Stimulated activated naive CD8-positive, alpha-beta T cell treated with anti-CD3 and anti-CD28 coated beads, Interleukin-15, Interleukin-2, amounts not matched to agents 100 ng/mL and 50 ng/mL, for 24 hours (primary cell): ENCODE measurements around the gene CARS2.

Experiments used
- H3K27ac Mint-ChIP-seq: one replicate; pipeline ENCODE4 v1.8.0; 2021; ENCODE audit warnings: mild to moderate bottlenecking, mixed read lengths
- H3K27me3 Mint-ChIP-seq: one replicate; pipeline ENCODE4 v1.8.0; 2021; ENCODE audit warnings: mixed read lengths
- H3K36me3 Mint-ChIP-seq: one replicate; pipeline ENCODE4 v1.8.0; 2021; ENCODE audit warnings: low read depth, mixed read lengths
- H3K4me1 Mint-ChIP-seq: one replicate; pipeline ENCODE4 v1.8.0; 2021; ENCODE audit warnings: low read depth, mixed read lengths
- H3K4me3 Mint-ChIP-seq: one replicate; pipeline ENCODE4 v1.8.0; 2021; ENCODE audit warnings: mild to moderate bottlenecking, mixed read lengths
- H3K9me3 Mint-ChIP-seq: one replicate; pipeline ENCODE4 v1.8.0; 2021; ENCODE audit warnings: mixed read lengths

CARS2 gene

GRCh38 chr13:110597041-110597689 lies 108.8 kb downstream of the CARS2 start:
- H3K4me1 Mint-ChIP-seq, result peaks cover 3% of the 10 kb centered on the region
- H3K27me3 Mint-ChIP-seq, result peaks cover 3% of the 10 kb centered on the region
- H3K27ac Mint-ChIP-seq, result no peak overlapping the region
- H3K4me3 Mint-ChIP-seq, result no peak overlapping the region
- no peaks in the 10 kb centered on the region for H3K9me3 Mint-ChIP-seq
- no peaks in the 10 kb centered on the region for H3K36me3 Mint-ChIP-seq

GRCh38 chr13:110593430-110594130 lies 112.3 kb downstream of the CARS2 start:
- H3K27ac Mint-ChIP-seq, result no peak overlapping the region
- no peaks in the 10 kb centered on the region for H3K9me3 Mint-ChIP-seq
- H3K27me3 Mint-ChIP-seq, result no peaks in the 10 kb centered on the region
- peaks cover 3% of the 10 kb centered on the region for H3K4me1 Mint-ChIP-seq
- H3K4me3 Mint-ChIP-seq, result no peak overlapping the region
- no peaks in the 10 kb centered on the region for H3K36me3 Mint-ChIP-seq

- Mint-ChIP-seq H3K36me3 (no peaks in the 10 kb centered on the region), H3K27ac (no peak overlapping the region), H3K27me3 (peaks cover 7% of the 10 kb centered on the region), H3K4me3 (no peak overlapping the region), H3K4me1 (peaks cover 3% of the 10 kb centered on the region), H3K9me3 (no peaks in the 10 kb centered on the region)
Observed at GRCh38 chr13:110592665-110593064, 113.3 kb downstream of the CARS2 start.
